ENCODE measurements around the gene SPAG16.

SPAG16 gene

DNA sequence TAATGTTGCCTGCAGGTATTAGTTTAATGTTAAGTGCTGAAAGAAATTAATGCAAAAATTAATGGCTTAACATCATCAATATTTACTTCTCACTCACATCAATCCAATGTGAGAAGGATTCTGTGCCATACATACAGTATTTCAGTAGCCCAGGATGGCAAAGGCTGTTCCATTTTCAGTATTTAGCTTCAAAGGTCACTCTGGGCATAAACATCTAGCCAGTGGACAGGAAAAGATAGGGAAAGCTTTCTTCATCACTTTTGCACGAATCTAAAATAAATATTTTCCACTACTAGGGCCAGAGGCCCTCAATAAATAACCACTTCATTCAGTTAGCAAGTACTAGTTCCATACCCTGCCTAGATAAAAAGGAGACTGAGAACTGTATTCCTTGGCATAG lies 890.3 kb downstream of the SPAG16 start:
- FAIRE-seq = no peak
- DNase-seq (ENCODE audit: insufficient read length) = no peak
- TF ChIP-seq POLR2A (IDR thresholded peaks at IDR 0.05; ENCODE audit: low read depth, low read length) (no peak), TAF1 (IDR thresholded peaks at IDR 0.05; ENCODE audit: borderline replicate concordance, low read depth, low read length) (no peak), POLR2AphosphoS5 (IDR thresholded peaks at IDR 0.05; ENCODE audit: low read depth, low read length) (no peak)

DNA sequence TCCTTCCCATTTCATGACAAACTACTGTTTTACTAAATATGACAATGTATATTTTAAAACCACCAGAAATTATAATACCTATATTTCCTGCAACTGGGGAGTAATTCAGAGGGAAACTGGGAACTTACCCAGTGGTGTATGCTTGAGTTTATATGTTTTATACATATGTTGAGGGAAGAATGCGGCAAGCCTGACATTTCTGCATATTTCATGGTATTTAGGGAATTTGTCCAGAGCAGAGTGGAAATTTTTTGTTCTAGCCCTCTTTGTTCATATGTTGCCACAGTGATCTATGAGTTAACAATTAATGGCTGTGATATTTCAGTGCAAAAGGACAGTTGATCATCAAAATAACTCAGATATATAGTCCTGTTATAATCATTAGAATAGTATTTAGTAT lies 895.8 kb downstream of the SPAG16 start:
- TF ChIP-seq TAF1 (IDR thresholded peaks at IDR 0.05; ENCODE audit: borderline replicate concordance, low read depth, low read length) = no peak
- no peak for TF ChIP-seq POLR2A (IDR thresholded peaks at IDR 0.05; ENCODE audit: low read depth, low read length)
- no peak for TF ChIP-seq POLR2AphosphoS5 (IDR thresholded peaks at IDR 0.05; ENCODE audit: low read depth, low read length)
- no peak for FAIRE-seq
- DNase-seq (ENCODE audit: insufficient read length) = no peak

DNA sequence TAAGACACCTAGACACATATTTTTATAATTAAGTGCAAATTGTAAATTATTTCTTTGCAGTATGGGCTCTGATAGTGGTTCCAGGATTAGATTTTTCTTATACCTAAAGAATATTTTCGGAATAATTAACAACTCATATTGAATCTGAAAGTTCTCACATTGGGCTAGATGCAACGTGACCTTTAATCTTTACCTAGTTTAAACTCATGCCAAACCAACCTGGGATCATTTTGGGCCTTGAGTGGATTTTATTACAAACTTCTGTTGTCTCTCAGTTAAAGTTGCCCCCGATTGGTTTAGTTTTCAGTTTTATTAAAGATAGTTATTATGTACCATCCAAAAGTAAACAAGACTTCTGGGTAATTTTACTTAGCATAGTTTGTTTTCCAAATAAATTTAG lies 896.4 kb downstream of the SPAG16 start:
- DNase-seq (ENCODE audit: insufficient read length) (no peak), FAIRE-seq (no peak)
- TF ChIP-seq TAF1 (IDR thresholded peaks at IDR 0.05; ENCODE audit: borderline replicate concordance, low read depth, low read length) (no peak), POLR2A (IDR thresholded peaks at IDR 0.05; ENCODE audit: low read depth, low read length) (no peak), POLR2AphosphoS5 (IDR thresholded peaks at IDR 0.05; ENCODE audit: low read depth, low read length) (no peak)

DNA sequence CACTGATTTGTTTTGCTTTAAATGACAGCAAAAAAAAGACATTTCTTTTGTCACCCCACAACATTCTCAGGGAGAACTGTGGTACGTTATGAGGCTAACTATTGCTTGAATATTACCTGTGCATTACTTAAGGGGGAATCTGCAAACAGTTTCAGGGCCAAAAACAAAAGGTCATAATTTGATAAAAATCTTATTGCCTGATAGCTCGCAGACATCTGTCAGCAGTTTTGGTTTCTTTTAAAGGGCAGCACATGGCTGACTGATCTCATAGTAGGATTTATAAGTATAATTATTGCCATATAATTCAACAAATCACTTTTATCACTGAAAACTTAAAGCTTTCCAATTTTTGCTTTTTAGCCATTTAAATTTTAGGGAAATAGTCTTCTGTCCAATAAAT lies 900.2 kb downstream of the SPAG16 start:
- DNase-seq (ENCODE audit: insufficient read length) (no peak), FAIRE-seq (no peak)
- TF ChIP-seq TAF1 (IDR thresholded peaks at IDR 0.05; ENCODE audit: borderline replicate concordance, low read depth, low read length) = no peak
- TF ChIP-seq POLR2AphosphoS5 (IDR thresholded peaks at IDR 0.05; ENCODE audit: low read depth, low read length) = no peak
- TF ChIP-seq POLR2A (IDR thresholded peaks at IDR 0.05; ENCODE audit: low read depth, low read length) = no peak

DNA sequence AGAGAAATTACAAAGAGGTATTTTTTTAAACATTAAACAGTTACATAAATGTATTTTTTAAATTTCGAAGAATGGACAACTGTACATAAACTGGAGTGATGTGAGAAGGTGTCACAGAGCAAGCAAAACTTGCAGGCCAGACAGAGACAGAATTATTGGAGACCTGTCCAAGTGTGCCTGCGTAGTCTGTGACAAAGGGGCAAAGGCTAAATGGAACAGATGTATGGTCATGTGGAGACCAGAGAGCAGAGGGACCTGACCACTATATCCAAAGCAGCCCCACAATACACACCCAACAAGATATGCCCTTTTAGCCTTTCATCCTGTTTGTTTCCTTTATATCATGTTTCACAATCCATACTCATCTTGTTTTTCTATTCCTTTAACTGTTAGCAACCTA lies 901.3 kb downstream of the SPAG16 start:
- TF ChIP-seq TAF1 (IDR thresholded peaks at IDR 0.05; ENCODE audit: borderline replicate concordance, low read depth, low read length) = no peak
- no peak for TF ChIP-seq POLR2AphosphoS5 (IDR thresholded peaks at IDR 0.05; ENCODE audit: low read depth, low read length)
- no peak for TF ChIP-seq POLR2A (IDR thresholded peaks at IDR 0.05; ENCODE audit: low read depth, low read length)
- DNase-seq (ENCODE audit: insufficient read length) = no peak
- FAIRE-seq = no peak

DNA sequence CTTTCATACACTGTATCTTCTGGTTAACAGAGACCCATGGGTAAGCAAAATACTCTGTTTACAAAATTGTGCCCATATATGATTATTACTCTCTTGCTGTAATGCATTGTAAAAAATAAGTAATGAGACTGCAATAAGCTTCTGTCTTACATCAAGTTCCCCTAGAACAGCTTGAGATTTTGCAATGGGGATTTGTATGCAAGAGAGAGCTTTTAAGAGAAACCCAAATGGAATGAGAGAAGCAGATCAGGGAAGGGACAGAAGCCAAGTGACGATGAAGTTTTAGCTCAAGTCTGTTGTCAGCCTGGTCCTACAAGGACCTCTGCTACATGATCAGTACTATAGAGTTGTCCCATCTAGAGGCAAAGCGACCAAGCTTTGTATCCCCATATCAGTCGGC lies 908.4 kb downstream of the SPAG16 start:
- no peak for TF ChIP-seq POLR2A (IDR thresholded peaks at IDR 0.05; ENCODE audit: low read depth, low read length)
- no peak for TF ChIP-seq TAF1 (IDR thresholded peaks at IDR 0.05; ENCODE audit: borderline replicate concordance, low read depth, low read length)
- TF ChIP-seq POLR2AphosphoS5 (IDR thresholded peaks at IDR 0.05; ENCODE audit: low read depth, low read length) = no peak
- FAIRE-seq = no peak
- DNase-seq (ENCODE audit: insufficient read length) = no peak

DNA sequence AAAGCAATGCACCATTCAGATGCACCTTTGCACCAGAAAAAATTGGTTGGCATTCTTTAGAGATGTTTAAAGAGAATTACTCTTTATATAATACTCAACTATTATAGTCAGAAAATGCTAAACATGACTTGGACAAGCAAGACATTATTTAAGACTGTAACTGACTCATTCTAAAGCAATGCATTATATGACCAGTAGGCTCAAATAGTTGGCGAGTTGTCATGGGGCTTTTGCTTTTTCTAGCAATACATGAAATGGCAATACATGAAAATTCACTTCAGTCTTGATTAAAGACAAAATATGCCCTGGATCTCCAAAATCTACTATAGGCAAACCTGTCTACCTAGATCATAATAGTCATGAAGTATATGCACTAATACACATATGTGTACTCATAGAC lies 909.7 kb downstream of the SPAG16 start:
- no peak for FAIRE-seq

DNA sequence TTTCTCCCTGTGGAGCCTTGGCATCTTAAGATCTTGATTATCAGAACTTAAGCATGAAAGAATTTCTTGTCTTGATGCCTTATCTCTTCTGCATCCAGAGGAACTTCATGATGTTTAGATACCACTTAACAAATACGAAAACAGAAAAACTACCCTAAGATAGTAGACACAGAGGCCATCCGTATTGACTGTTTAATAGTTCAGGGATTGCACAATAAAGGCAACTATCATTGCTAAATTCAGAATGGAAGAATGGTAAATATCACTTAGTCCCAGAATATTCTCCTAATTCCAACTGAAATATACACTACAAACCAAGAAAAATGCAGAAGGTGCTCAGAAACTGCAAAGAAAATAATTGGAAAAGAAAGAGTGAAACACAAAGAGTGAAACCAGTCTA lies 912.0 kb downstream of the SPAG16 start:
- DNase-seq (ENCODE audit: insufficient read length) (no peak), FAIRE-seq (no peak)
- TF ChIP-seq POLR2AphosphoS5 (IDR thresholded peaks at IDR 0.05; ENCODE audit: low read depth, low read length) (no peak), POLR2A (IDR thresholded peaks at IDR 0.05; ENCODE audit: low read depth, low read length) (no peak), TAF1 (IDR thresholded peaks at IDR 0.05; ENCODE audit: borderline replicate concordance, low read depth, low read length) (no peak)

More for the DNA sequence above, 909.7 kb downstream of the SPAG16 start:
- TF ChIP-seq TAF1 (IDR thresholded peaks at IDR 0.05; ENCODE audit: borderline replicate concordance, low read depth, low read length) = no peak
- TF ChIP-seq POLR2A (IDR thresholded peaks at IDR 0.05; ENCODE audit: low read depth, low read length) = no peak
- TF ChIP-seq POLR2AphosphoS5 (IDR thresholded peaks at IDR 0.05; ENCODE audit: low read depth, low read length) = no peak
- DNase-seq (ENCODE audit: insufficient read length) = no peak

DNA sequence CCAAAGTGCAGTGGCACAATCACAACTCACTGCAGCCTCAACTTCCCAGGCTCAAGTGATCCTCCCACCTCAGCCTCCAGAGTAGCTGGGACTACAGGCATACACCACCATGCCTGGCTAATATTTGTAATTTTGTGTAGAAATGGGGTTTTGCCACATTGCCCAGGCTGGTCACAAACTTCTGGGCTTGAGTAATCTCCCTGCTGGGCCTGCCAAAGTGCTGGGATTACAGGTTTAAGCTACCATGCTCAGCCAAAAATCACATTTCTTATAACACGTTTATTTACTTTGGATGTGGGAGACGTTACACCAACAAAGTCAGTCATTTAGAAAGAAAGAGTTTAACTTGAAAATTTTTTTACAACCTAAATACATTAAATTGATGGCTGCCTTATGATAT lies 917.6 kb downstream of the SPAG16 start:
- DNase-seq (ENCODE audit: insufficient read length) (no peak), FAIRE-seq (no peak)
- TF ChIP-seq TAF1 (IDR thresholded peaks at IDR 0.05; ENCODE audit: borderline replicate concordance, low read depth, low read length) (no peak), POLR2AphosphoS5 (IDR thresholded peaks at IDR 0.05; ENCODE audit: low read depth, low read length) (no peak), POLR2A (IDR thresholded peaks at IDR 0.05; ENCODE audit: low read depth, low read length) (no peak)

DNA sequence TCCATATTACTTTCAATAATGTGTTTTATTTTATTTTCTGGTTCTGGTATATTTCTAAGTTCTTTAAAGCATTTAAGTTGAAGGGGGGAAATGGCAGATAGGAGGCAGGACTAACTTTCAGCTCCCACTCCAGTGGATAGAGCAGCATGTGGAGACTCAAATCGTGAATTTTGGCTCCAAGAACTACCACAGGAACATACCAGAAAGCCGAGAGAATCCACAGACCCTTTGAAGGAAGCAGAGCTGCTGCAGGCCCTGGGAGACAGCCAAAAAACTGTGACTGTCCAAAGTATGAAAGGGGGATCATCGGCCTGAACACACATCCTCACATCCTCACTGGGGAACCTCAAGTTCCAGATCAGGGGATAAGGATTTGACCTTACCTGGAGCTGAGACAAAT lies 919.0 kb downstream of the SPAG16 start:
- no peak for DNase-seq (ENCODE audit: insufficient read length)
- no peak for FAIRE-seq
- no peak for TF ChIP-seq POLR2AphosphoS5 (IDR thresholded peaks at IDR 0.05; ENCODE audit: low read depth, low read length)
- TF ChIP-seq POLR2A (IDR thresholded peaks at IDR 0.05; ENCODE audit: low read depth, low read length) = no peak
- no peak for TF ChIP-seq TAF1 (IDR thresholded peaks at IDR 0.05; ENCODE audit: borderline replicate concordance, low read depth, low read length)

DNA sequence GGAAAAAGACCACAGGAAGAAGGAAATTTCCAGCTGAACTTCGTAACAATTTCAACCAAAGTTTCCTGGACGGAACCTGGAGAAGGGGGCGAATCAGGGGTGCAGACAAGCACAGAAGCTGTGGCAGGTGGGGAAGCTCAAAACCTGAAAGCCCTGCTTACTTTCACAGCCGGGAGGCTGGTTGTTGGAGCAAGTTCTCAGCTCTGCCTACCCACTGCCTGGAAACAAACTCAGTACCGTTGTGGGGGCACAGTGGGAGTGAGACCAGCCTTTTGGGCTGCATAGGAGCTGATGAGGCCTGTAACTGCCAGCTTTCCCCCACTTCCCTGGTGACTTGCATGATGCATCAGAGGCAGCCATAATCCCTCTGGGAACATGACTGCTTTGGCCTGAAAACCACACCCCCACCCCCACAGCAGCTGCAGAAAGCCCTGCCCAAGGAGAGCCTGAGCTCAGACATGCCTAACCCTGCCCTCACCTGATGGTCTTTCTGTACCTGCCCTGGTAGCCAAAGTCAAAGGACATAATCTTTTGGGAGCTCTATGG lies 919.6 kb downstream of the SPAG16 start:
- FAIRE-seq (no peak), DNase-seq (ENCODE audit: insufficient read length) (no peak)
- TF ChIP-seq TAF1 (IDR thresholded peaks at IDR 0.05; ENCODE audit: borderline replicate concordance, low read depth, low read length) = no peak

DNA sequence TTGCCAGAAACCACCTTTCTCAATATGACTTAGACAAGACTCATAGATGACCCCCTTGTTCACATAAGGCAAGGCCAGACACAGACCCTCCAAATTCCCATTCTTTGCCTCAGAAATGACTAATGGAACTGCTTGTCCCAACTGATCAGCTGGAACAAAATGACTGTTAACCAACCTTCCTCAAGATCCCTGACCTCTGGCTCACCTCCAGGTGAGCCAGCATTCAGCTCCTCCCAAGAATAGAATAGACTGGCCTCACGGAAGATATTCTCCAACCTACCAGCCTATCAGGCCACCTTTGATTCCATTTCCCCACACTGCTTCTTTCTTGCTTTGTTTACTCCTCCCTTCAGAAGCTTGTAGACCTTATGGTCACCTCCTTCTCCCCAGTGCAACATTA lies 930.8 kb downstream of the SPAG16 start:
- FAIRE-seq (no peak), DNase-seq (ENCODE audit: insufficient read length) (no peak)
- TF ChIP-seq POLR2A (IDR thresholded peaks at IDR 0.05; ENCODE audit: low read depth, low read length) = no peak
- no peak for TF ChIP-seq TAF1 (IDR thresholded peaks at IDR 0.05; ENCODE audit: borderline replicate concordance, low read depth, low read length)
- no peak for TF ChIP-seq POLR2AphosphoS5 (IDR thresholded peaks at IDR 0.05; ENCODE audit: low read depth, low read length)

DNA sequence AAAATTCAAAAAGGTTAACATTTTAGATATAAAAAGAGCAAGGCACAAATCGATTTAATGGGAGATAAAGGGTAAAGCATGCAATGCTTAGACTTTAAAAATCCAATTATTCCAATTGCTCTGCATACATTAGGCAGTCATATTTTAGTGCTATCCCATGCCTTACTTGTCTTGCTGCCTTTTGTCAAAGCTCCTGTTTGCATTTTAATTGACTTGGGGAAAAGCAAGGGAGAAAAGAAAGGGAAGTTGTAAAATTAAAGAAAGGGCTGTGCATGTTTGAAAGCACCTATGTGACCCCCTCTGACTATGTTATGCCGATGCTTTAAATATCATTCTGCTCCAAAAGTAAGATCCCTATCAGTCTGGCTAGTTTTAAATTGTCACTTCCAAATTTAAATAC lies 932.9 kb downstream of the SPAG16 start:
- DNase-seq (ENCODE audit: insufficient read length) (no peak), FAIRE-seq (no peak)
- TF ChIP-seq POLR2AphosphoS5 (IDR thresholded peaks at IDR 0.05; ENCODE audit: low read depth, low read length) = no peak
- TF ChIP-seq TAF1 (IDR thresholded peaks at IDR 0.05; ENCODE audit: borderline replicate concordance, low read depth, low read length) = no peak
- no peak for TF ChIP-seq POLR2A (IDR thresholded peaks at IDR 0.05; ENCODE audit: low read depth, low read length)
